SU-DHL-6 (cell line): ENCODE data around the gene HSPA8.
A peak's percentile ranks its signal among the peaks of the same experiment; 100 is the strongest.

Source experiments
- H2AFZ ChIP-seq: fragments of 200-600 bp; sonication (generic); 2 replicates; pipeline ENCODE4 v1.6.1; 2014; ENCODE audit warnings: low read depth, mild to moderate bottlenecking, moderate library complexity, mixed read lengths, antibody characterized with exemption, low read length; ENCODE audit not compliant: severe bottlenecking
- H3F3A ChIP-seq: fragments of 200-600 bp; shearing (Covaris generic); 2 replicates; pipeline ENCODE4 v1.6.0; 2016; ENCODE audit warnings: antibody characterized with exemption, mild to moderate bottlenecking; ENCODE audit not compliant: insufficient read depth
- H3K27ac ChIP-seq: fragments of 200-600 bp; sonication (generic); 2 replicates; pipeline ENCODE4 v1.5.1; 2016; ENCODE audit warnings: low read depth, mild to moderate bottlenecking, low read length, moderate library complexity, mixed read lengths
- H3K27me3 ChIP-seq: fragments of 200-600 bp; sonication (generic), shearing (Covaris generic); 2 replicates; pipeline ENCODE4 v1.6.0; 2014; ENCODE audit warnings: mild to moderate bottlenecking, low read length
- H3K36me3 ChIP-seq: fragments of 200-600 bp; sonication (generic); 2 replicates; pipeline ENCODE4 v1.6.1; 2014; ENCODE audit warnings: mild to moderate bottlenecking, low read length, mixed read lengths
- H3K4me2 ChIP-seq: fragments of 300-600, 200-600 bp; shearing (Covaris generic), sonication (generic); 2 replicates; pipeline ENCODE4 v1.6.0; 2014; ENCODE audit warnings: low read length, low read depth, mild to moderate bottlenecking; ENCODE audit not compliant: poor library complexity, severe bottlenecking
- H3K4me3 ChIP-seq: fragments of 200-600 bp; sonication (generic); 2 replicates; pipeline ENCODE4 v1.5.1; 2014; ENCODE audit warnings: antibody characterized with exemption, low read length, mild to moderate bottlenecking, mixed read lengths; ENCODE audit not compliant: insufficient read depth, poor library complexity, severe bottlenecking
- H3K79me2 ChIP-seq: fragments of 200-600 bp; sonication (generic); 2 replicates; pipeline ENCODE4 v1.6.1; 2014; ENCODE audit warnings: mild to moderate bottlenecking, low read length, moderate library complexity; ENCODE audit not compliant: insufficient read depth
- H3K9ac ChIP-seq: fragments of 200-600 bp; sonication (generic); 2 replicates; pipeline ENCODE4 v1.7.0; 2014; ENCODE audit warnings: mild to moderate bottlenecking, low read length
- H3K9me2 ChIP-seq: fragments of 200-600 bp; sonication (generic); replicated peaks from 2 replicates; pipeline ENCODE4 v1.6.1; 2014; ENCODE audit warnings: low read length; ENCODE audit not compliant: insufficient read depth
- H3K9me3 ChIP-seq: fragments of 200-600 bp; sonication (generic); 2 replicates; pipeline ENCODE4 v1.6.1; 2014; ENCODE audit warnings: low read length, mixed read lengths; ENCODE audit not compliant: insufficient read depth
- H4K20me1 ChIP-seq: fragments of 200-600 bp; sonication (generic); 2 replicates; pipeline ENCODE4 v1.6.1; 2014; ENCODE audit warnings: low read depth, mild to moderate bottlenecking, antibody characterized with exemption, low read length, moderate library complexity, mixed read lengths
- EZH2phosphoT487 ChIP-seq: fragments of 200-600 bp; sonication (generic), shearing (Covaris generic); conservative IDR thresholded peaks from 2 replicates; pipeline ENCODE4 v1.6.1; 2018; ENCODE audit warnings: mild to moderate bottlenecking, antibody characterized with exemption, low read length, moderate library complexity, mixed read lengths
- TF ChIP-seq, protein P1 (sequence below): fragments of 200-600 bp; sonication (generic); IDR thresholded peaks from one replicate; pipeline ENCODE4 v1.5.1; 2017; ENCODE audit warnings: antibody characterized with exemption, mild to moderate bottlenecking, low read length, moderate library complexity; ENCODE audit not compliant: insufficient read depth, poor library complexity, severe bottlenecking

HSPA8 gene

DNA sequence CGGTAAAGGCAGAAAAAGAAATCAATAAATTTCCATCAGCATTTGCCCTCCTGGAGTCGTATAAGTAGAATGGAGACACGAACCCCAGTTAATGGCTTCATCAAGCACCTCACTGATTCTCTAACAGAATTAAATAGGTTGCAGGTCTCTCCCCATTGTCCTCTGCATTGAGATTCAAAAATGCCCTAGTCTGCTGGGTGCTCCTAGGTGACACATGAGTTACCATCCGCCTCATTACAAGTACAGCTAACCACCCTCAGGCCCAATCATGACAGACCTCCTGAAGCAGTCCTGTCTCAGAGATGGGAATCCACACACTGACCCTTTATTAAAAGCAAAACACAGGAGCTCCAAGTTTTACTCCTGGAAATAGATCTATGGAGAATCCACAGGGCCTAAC lies 31.4 kb downstream of the HSPA8 start:
- Histone ChIP-seq H3K79me2 (no peaks in the 10 kb centered on the region), H3K9me3 (no peaks in the 10 kb centered on the region), H3K36me3 (no peaks in the 10 kb centered on the region), H3K9me2 (no peaks in the 10 kb centered on the region), H3K27me3 (no peaks in the 10 kb centered on the region), H2AFZ (no peak overlapping the region), H3K9ac (no peak overlapping the region), H3K4me3 (no peak overlapping the region), H3K27ac (no peak overlapping the region), H3F3A (no peaks in the 10 kb centered on the region), H3K4me2 (no peak overlapping the region), H4K20me1 (no peaks in the 10 kb centered on the region)
- TF ChIP-seq, protein P1, sequence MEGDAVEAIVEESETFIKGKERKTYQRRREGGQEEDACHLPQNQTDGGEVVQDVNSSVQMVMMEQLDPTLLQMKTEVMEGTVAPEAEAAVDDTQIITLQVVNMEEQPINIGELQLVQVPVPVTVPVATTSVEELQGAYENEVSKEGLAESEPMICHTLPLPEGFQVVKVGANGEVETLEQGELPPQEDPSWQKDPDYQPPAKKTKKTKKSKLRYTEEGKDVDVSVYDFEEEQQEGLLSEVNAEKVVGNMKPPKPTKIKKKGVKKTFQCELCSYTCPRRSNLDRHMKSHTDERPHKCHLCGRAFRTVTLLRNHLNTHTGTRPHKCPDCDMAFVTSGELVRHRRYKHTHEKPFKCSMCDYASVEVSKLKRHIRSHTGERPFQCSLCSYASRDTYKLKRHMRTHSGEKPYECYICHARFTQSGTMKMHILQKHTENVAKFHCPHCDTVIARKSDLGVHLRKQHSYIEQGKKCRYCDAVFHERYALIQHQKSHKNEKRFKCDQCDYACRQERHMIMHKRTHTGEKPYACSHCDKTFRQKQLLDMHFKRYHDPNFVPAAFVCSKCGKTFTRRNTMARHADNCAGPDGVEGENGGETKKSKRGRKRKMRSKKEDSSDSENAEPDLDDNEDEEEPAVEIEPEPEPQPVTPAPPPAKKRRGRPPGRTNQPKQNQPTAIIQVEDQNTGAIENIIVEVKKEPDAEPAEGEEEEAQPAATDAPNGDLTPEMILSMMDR, result no peak
- no peak for TF ChIP-seq EZH2phosphoT487

DNA sequence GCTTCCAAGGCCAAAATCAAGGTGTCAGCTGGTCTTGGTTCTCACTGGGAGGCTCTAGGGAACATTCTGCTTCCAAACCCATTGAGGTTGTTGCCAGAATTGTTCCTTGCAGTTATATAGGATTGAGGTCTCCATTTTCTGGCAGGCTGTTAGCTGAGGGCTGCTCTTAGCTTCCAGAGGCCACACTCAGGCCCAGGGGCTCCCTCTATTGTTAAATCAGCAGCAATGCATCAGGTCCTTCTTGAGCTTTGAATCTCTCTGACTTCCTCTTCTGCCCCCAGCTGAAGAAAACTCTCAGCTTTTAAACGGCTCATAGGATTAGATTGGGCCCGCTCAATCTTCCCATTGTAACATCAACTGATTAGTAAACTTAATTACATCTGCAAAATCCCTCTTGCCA lies 41.0 kb downstream of the HSPA8 start:
- Histone ChIP-seq H3K79me2 (no peaks in the 10 kb centered on the region), H3K4me3 (no peak overlapping the region), H3K27me3 (no peaks in the 10 kb centered on the region), H2AFZ (no peak overlapping the region), H4K20me1 (no peaks in the 10 kb centered on the region), H3F3A (no peaks in the 10 kb centered on the region), H3K27ac (no peak overlapping the region), H3K36me3 (no peaks in the 10 kb centered on the region), H3K4me2 (no peak overlapping the region), H3K9ac (no peak overlapping the region), H3K9me3 (no peaks in the 10 kb centered on the region), H3K9me2 (no peaks in the 10 kb centered on the region)
- TF ChIP-seq, protein P1, result peak; percentile 50
- no peak for TF ChIP-seq EZH2phosphoT487

GRCh38 chr11:123018702-123019101 lies 43.2 kb downstream of the HSPA8 start:
- Histone ChIP-seq H3K4me2 (no peak overlapping the region), H3K27ac (no peak overlapping the region), H3K9me2 (no peaks in the 10 kb centered on the region), H3K27me3 (no peaks in the 10 kb centered on the region), H3K4me3 (no peak overlapping the region), H2AFZ (no peak overlapping the region), H3K79me2 (no peaks in the 10 kb centered on the region), H3K9ac (no peak overlapping the region), H4K20me1 (no peaks in the 10 kb centered on the region), H3K9me3 (no peaks in the 10 kb centered on the region), H3K36me3 (no peaks in the 10 kb centered on the region), H3F3A (no peaks in the 10 kb centered on the region)
- TF ChIP-seq, protein P1, result no peak
- TF ChIP-seq EZH2phosphoT487, result no peak
